Aorta (tissue), 5 donors: ENCODE measurements around the gene GPR162. TPM values are rescaled to one million over a fixed set of nuclear protein-coding genes. Genes with fewer than 3 reads are reported as not detected.
A peak's percentile ranks its signal among the peaks of the same experiment; 100 is the strongest.

Experiments
- ATAC-seq: fragments of 200-7000 bp; cut with Tn5 transposase; one replicate; pipeline ENCODE4 v1.9.1; 2022; ENCODE audit warnings: moderate library complexity; ENCODE audit not compliant: low FRiP score
- DNase-seq, 2 donors: peaks; one replicate each; pipeline ENCODE4 v3.0.0-alpha.2; 2020
- H3K27ac ChIP-seq, 2 donors: one replicate each; pipeline ENCODE4 v1.5.1; 2013; ENCODE audit warnings: low read length in 2 of 2, mild to moderate bottlenecking in 2 of 2, moderate library complexity in 2 of 2, control low read depth in 1 of 2, inconsistent platforms in 1 of 2, low read depth in 1 of 2
- H3K27me3 ChIP-seq, 2 donors: one replicate each; pipeline ENCODE4 v1.6.1; 2013; ENCODE audit warnings: control low read depth in 1 of 2, low read length in 1 of 2, mild to moderate bottlenecking in 1 of 2, moderate library complexity in 1 of 2; ENCODE audit not compliant: insufficient read depth in 2 of 2, control insufficient read depth in 1 of 2
- H3K36me3 ChIP-seq, 2 donors: one replicate each; pipeline ENCODE4 v1.6.1; 2013; ENCODE audit warnings: control low read depth in 1 of 2, low read length in 1 of 2, mild to moderate bottlenecking in 1 of 2; ENCODE audit not compliant: insufficient read depth in 2 of 2, control insufficient read depth in 1 of 2
- H3K4me1 ChIP-seq, 2 donors: one replicate each; pipeline ENCODE4 v1.6.1; 2013; ENCODE audit warnings: low read length in 2 of 2, control low read depth in 1 of 2, mild to moderate bottlenecking in 1 of 2, moderate library complexity in 1 of 2; ENCODE audit not compliant: insufficient read depth in 2 of 2, control insufficient read depth in 1 of 2
- H3K4me3 ChIP-seq, 2 donors: one replicate each; pipeline ENCODE4 v1.5.1; 2013; ENCODE audit warnings: low read length in 2 of 2, control low read depth in 1 of 2, mild to moderate bottlenecking in 1 of 2
- H3K9me3 ChIP-seq: one replicate; pipeline ENCODE4 v1.6.1; 2013; ENCODE audit warnings: mild to moderate bottlenecking, low read length; ENCODE audit not compliant: control insufficient read depth
- WGBS, 2 donors: extraction: QIAGEN DNeasy Blood & Tissue Kit; methylation state at CpG; one replicate each; pipeline ENCODE4 v1.1.7; 2013; 5-methylcytosine and 5-hydroxymethylcytosine counted together
- intact Hi-C, 2 donors: fragments of 100-400 bp; cut with DNase I; formaldehyde crosslinking; loops; one replicate each; pipeline versions ENCODE4 v1.14.2 to v1.15.0; 2022
- polyA plus RNA-seq, 2 donors: library from polyadenylated mRNA; stranded (reverse); fragments of 200-250 nt; gene quantifications; one replicate each; pipeline ENCODE4 v1.2.3, GENCODE V29; 2013
- total RNA-seq, 2 donors: library from RNA; stranded (reverse); fragmentation: NEBNext Ultra II Directional; extraction: Animal tissue kit (Norgen Biotek cat#: 25700); gene quantifications; one replicate each; pipeline ENCODE4 v1.2.1, GENCODE V29; 2021
- donor health status: healthy with polysubstance abuse.
- donor health status: Bipolar disorder and iron deficiency.
- donor health status: DM: no; HTN: no; CAD: no.
- donor health status: DM: no; HTN: no; CAD: no.
- donor health status: DM: yes; HTN: yes; CAD: no.

The GPR162 gene
- total and polyA plus RNA-seq, 4 donors = 4.4 to 17.2 (median 11.3) TPM

GRCh38 chr12:6828781-6829535 lies 7.3 kb downstream of the GPR162 start:
- WGBS, 2 donors = 0 to 1% methylated on average over 70 to 71 of the region's 71 CpGs
- Histone ChIP-seq H3K27me3 (no peaks in the 10 kb centered on the region), H3K4me1 (no peaks in the 10 kb centered on the region), H3K9me3 (no peaks in the 10 kb centered on the region), H3K27ac (peak overlapping the region; percentile 71 to 87), H3K4me3 (peak overlapping the region; percentile 90 to 92), H3K36me3 (peaks cover 0 to 2% of the 10 kb centered on the region in 2 donors)
- peak; percentile 70 to 86 for DNase-seq
- intact Hi-C loops = loop anchor here (5.0 to 10.0 kb wide), 4 partner anchors 77 to 214 kb away; partner anchors contain the start of gene MLF2 (in 2 of the 2)
- ATAC-seq = peak; percentile 57

- peak overlapping the region in 1 of 2 donors; percentile 71 for H3K27ac ChIP-seq
- ATAC-seq = no peak
These were observed 8.1 kb downstream of the GPR162 start for GRCh38 chr12:6829536-6830220.

GRCh38 chr12:6830286-6830890 lies 8.8 kb downstream of the GPR162 start:
- intact Hi-C loops = no loop called here
- ATAC-seq = no peak
- Histone ChIP-seq H3K27me3 (no peaks in the 10 kb centered on the region), H3K4me1 (no peaks in the 10 kb centered on the region), H3K4me3 (no peak overlapping the region), H3K9me3 (no peaks in the 10 kb centered on the region), H3K36me3 (peaks cover 0 to 2% of the 10 kb centered on the region in 2 donors), H3K27ac (no peak overlapping the region)
- WGBS, 2 donors = 83 to 84% methylated on average over 11 of the region's 11 CpGs
- DNase-seq = peak; percentile 47 to 71

More at GRCh38 chr12:6829536-6830220, 8.1 kb downstream of the GPR162 start:
- Histone ChIP-seq H3K4me1 (no peaks in the 10 kb centered on the region), H3K4me3 (peak overlapping the region; percentile 90 to 92), H3K9me3 (no peaks in the 10 kb centered on the region), H3K27me3 (no peaks in the 10 kb centered on the region), H3K36me3 (peaks cover 0 to 2% of the 10 kb centered on the region in 2 donors)
- intact Hi-C loops = loop anchor here (5.0 to 10.0 kb wide), 4 partner anchors 77 to 215 kb away; partner anchors contain the start of gene MLF2 (in 2 of the 2)
- DNase-seq = peak in 1 of 2 donors; percentile 53
- 13 to 17% methylated on average over 19 of the region's 19 CpGs for WGBS, 2 donors

- H3K36me3 ChIP-seq = peaks cover 0 to 2% of the 10 kb centered on the region in 2 donors
- H3K4me3 ChIP-seq = no peak overlapping the region
- WGBS, 2 donors = 80 to 84% methylated on average over 6 of the region's 6 CpGs
- DNase-seq (peak in 1 of 2 donors; percentile 38), ATAC-seq (no peak)
- H3K9me3 ChIP-seq = no peaks in the 10 kb centered on the region
- intact Hi-C loops = no loop called here
- H3K4me1 ChIP-seq = no peaks in the 10 kb centered on the region
- H3K27ac ChIP-seq = no peak overlapping the region
- no peaks in the 10 kb centered on the region for H3K27me3 ChIP-seq
These were observed 9.4 kb downstream of the GPR162 start for GRCh38 chr12:6830999-6831398.

- ATAC-seq (no peak), DNase-seq (peak in 1 of 2 donors; percentile 41)
- H3K36me3 ChIP-seq = peaks cover 0 to 2% of the 10 kb centered on the region in 2 donors
- WGBS, 2 donors = 78 to 82% methylated on average over 12 of the region's 12 CpGs
- H3K27ac ChIP-seq = no peak overlapping the region
- H3K9me3 ChIP-seq = no peaks in the 10 kb centered on the region
- intact Hi-C loops = no loop called here
- no peak overlapping the region for H3K4me3 ChIP-seq
- H3K4me1 ChIP-seq = no peaks in the 10 kb centered on the region
- no peaks in the 10 kb centered on the region for H3K27me3 ChIP-seq
These were observed 9.9 kb downstream of the GPR162 start for GRCh38 chr12:6831450-6831995.

- Histone ChIP-seq H3K4me3 (no peak overlapping the region), H3K4me1 (no peaks in the 10 kb centered on the region), H3K27ac (no peak overlapping the region), H3K36me3 (peaks cover 0 to 2% of the 10 kb centered on the region in 2 donors), H3K9me3 (no peaks in the 10 kb centered on the region), H3K27me3 (no peaks in the 10 kb centered on the region)
- 90 to 92% methylated on average over 4 of the region's 4 CpGs for WGBS, 2 donors
- no peak for ATAC-seq
- DNase-seq = no peak
- intact Hi-C loops = no loop called here
These were observed 10.5 kb downstream of the GPR162 start for GRCh38 chr12:6832125-6832524.

GRCh38 chr12:6833189-6833890 lies 11.7 kb downstream of the GPR162 start:
- Histone ChIP-seq H3K9me3 (no peaks in the 10 kb centered on the region), H3K36me3 (peaks cover 0 to 2% of the 10 kb centered on the region in 2 donors), H3K27me3 (no peaks in the 10 kb centered on the region), H3K4me3 (no peak overlapping the region), H3K4me1 (no peaks in the 10 kb centered on the region), H3K27ac (no peak overlapping the region)
- ATAC-seq (no peak), DNase-seq (peak in 1 of 2 donors; percentile 41)
- intact Hi-C loops = no loop called here
- WGBS, 2 donors = 56 to 58% methylated on average over 6 of the region's 6 CpGs

GRCh38 chr12:6834254-6834653 lies 12.6 kb downstream of the GPR162 start:
- Histone ChIP-seq H3K4me1 (no peaks in the 10 kb centered on the region), H3K4me3 (no peak overlapping the region), H3K36me3 (peaks cover 0 to 5% of the 10 kb centered on the region in 2 donors), H3K9me3 (no peaks in the 10 kb centered on the region), H3K27ac (no peak overlapping the region), H3K27me3 (no peaks in the 10 kb centered on the region)
- no peak for ATAC-seq
- WGBS, 2 donors = 70 to 82% methylated on average over 1 of the region's 1 CpG
- DNase-seq = no peak
- intact Hi-C loops = no loop called here
